Measurements from ENCODE around the gene PLD3.
"Not testable (repeated sequence)": the region's sequence is repeated elsewhere in the genome, so short reads cannot be mapped to it uniquely, and the experiment has no call there.

Gene PLD3

GRCh38 chr19:40348125-40348913 lies at the start of gene PLD3, which contains the start of gene C19orf47:
PLD3 (plus strand) TSS chr19:40348695; CDS start chr19:40366484, 17,789 bp downstream.
C19orf47 (minus strand) TSS chr19:40348397; CDS start chr19:40341857, 6,540 bp downstream.
- DNase-seq = peak; percentile 99

GRCh38 chr19:40300668-40301067 lies 47.8 kb upstream of the PLD3 start:
- no peak for DNase-seq

GRCh38 chr19:40302224-40303011 lies 46.1 kb upstream of the PLD3 start:
- DNase-seq = no peak

DNA sequence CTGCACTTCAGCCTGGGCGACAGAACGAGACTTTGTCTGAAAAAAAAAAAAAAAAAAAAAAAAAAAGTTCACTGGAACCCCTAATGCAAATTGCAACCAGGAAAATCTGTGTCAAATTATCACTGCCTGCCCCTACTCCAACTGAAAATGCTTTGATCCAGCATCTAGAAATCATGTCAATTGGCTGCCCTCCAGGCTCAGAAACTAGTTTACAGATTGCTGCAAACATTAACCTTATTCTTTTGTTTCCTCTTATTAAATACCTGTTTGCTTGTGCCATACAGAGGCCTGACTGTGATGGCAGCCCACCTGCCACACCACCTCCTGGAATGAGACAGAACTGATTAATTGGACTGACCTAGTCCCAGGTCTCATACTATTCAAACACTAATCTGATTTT lies 44.7 kb upstream of the PLD3 start:
- no peak for DNase-seq

DNA sequence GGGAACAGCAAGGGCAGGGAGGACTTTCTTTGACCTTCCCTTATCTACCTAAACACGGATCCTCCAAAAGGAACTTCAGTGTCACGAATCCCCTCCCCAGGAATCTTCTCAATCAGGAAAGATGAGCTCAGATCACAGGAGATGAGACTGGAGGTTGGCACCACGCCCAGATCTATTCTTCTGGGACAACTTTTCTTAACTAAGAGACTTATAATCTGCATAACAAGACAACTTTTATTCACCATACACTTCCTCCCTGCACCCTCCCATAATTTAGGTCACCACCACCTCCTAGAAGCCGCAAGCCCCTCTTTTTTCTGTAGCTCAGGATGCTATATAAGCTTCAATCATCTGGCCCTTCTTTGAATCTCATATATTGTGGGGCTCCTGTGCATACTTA lies 44.2 kb upstream of the PLD3 start:
- DNase-seq = no peak

DNA sequence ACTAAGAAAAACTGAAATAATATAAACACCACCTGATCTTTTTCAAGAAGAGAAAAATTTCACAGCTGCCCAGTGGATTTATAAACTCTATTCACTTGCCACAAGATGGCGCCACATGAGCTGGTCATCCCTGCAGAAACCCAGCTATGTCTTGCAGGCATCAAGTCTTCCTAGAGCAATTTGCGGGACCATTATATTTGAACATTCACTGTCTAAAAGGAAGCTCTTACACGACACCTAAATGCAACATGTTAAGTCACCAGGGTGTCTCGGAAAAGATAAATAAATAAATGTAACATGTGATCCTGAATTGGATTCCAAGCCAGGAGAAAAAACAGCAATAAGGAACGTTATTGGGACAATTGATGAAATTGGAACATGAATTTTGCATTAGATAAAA lies 43.1 kb upstream of the PLD3 start:
- DNase-seq = no peak

GRCh38 chr19:40309666-40310065 lies 38.8 kb upstream of the PLD3 start:
- no peak for DNase-seq

GRCh38 chr19:40312533-40312932 lies 36.0 kb upstream of the PLD3 start:
- DNase-seq = no peak

- no peak for DNase-seq
Measured at GRCh38 chr19:40313229-40313983, 35.1 kb upstream of the PLD3 start.

- DNase-seq = no peak
Measured at GRCh38 chr19:40314656-40315055, 33.8 kb upstream of the PLD3 start.

GRCh38 chr19:40315812-40316470 lies 32.6 kb upstream of the PLD3 start:
- DNase-seq = no peak

GRCh38 chr19:40317338-40317737 lies 31.2 kb upstream of the PLD3 start:
- no peak for DNase-seq

DNA sequence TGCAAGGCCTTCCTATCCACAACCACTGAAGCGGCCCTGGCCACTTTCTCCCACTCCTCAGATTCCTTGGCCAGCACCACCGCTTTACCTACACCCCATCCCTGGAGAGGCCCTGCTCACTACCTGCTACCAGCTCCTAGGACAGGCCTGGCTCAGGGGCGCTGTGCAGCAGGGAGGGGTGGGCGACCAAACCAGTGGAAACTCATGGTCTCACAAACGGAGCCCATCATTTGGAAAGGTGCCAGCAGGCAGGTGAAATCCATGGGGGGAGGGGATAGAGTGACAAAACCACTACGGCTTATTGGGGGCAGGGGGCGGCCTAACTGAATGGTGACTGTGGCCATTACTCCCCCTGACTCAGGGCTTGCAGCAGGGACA lies 27.9 kb upstream of the PLD3 start:
- no peak for DNase-seq

DNA sequence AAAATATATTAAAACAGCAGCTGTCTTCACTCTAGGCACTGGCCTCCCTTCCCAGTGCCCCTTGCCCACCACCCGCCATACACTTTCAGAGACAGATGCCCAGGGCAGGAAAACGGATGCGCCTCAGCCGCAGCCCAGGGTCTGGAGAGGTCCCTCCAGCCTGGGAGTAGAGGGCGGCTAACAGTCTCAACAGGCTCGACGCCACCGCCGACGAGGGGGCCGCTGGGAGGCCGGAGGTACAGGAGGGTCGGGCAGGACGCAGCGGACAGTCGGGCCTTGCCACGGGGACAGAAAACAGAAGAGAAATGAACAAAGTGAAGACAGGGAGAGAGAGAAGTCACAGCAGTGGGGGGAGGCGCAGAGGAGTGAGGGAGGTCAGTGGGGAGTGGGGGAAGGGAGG lies 27.4 kb upstream of the PLD3 start:
- DNase-seq = no peak

DNA sequence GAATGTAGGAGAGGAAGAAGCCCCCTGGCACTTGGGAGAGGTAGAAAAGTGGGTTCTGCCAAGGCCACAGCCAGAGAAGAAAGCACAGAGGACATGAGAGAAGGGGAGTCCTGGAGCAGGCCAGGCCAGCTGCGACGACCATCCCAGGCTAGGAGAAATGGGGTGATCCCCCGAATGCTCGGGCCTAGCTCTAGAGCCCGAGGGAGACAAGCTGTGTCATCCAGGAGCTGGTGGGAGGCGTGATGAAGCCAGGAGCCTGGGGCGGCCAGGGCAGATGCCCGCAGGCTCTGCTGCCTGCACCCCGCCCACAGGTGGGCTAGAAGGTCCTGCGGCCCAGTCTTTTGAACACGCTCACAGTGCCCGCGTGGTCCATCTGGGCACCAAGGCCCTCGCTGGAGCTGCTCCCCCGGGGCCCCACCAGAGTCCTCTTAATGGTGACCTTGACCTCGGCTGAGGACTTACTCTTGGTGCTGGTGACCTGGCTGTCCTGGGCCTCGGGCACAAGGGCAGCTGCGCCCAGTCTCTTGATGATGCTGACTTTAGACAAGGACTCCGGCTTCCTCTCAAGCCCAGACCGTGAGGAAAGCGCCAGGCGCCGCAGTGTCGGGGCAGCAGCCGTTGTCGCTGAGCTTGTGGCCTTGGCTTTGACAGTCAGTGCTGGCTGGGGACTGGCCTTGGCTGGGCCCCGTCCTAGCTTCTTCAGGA lies 26.8 kb upstream of the PLD3 start:
- no peak for DNase-seq

DNA sequence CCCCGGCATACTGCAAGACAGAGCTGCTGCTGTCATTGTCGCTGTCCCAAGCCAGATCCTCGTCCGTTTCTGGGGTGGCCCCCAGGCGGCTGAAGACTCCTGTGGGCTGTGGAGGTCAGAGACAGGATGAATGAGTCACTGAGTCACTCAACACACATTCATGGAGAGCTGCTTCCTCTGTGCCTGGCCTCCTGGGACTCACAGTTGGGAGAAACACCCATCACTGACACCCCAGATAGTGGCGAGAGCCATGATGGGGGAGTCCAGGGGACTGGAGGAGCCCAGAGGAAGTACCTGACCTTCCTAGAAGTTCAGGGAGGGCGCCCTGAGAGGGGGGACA lies 26.3 kb upstream of the PLD3 start:
- no peak for DNase-seq

- DNase-seq = no peak
Measured at GRCh38 chr19:40322951-40323615, 25.4 kb upstream of the PLD3 start.

DNA sequence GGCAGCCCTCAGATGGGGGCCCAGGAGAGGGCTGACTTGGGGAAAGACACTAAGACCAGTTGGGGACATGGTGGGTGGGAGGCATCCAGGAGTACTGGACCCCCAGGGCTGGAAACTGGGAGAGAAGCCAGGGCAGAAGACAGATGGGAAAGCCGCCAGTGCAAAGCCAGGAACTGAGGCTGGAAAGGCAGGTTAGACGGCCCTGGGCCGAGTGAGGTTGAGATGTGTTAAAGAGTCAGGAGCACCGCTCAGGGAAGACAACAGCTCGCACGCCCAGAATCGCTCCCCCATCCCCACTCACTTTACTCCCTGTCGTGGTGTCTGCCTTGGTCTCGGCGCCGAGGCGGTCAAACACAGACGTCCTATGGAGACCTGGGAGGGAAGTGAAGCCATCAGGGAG lies 24.8 kb upstream of the PLD3 start:
- no peak for DNase-seq

- no peak for DNase-seq
Measured at GRCh38 chr19:40326201-40326600, 22.3 kb upstream of the PLD3 start.

- DNase-seq = no peak
Measured at GRCh38 chr19:40331052-40331451, 17.4 kb upstream of the PLD3 start.

GRCh38 chr19:40332669-40333068 lies 15.8 kb upstream of the PLD3 start:
- no peak for DNase-seq

GRCh38 chr19:40333083-40333482 lies 15.4 kb upstream of the PLD3 start:
- DNase-seq = not testable (repeated sequence)

All from cortex of kidney (tissue), 1 donor.